HG02588 (cell line): ENCODE results near the gene PTPRG.
"Not testable (repeated sequence)": the region's sequence is repeated elsewhere in the genome, so short reads cannot be mapped to it uniquely, and the experiment has no call there.

Experiments
- ATAC-seq: cut with Tn5 transposase; IDR thresholded peaks from one replicate; pipeline ENCODE4 v1.9.1; 2021; ENCODE audit warnings: mild to moderate bottlenecking, moderate library complexity; ENCODE audit not compliant: unreplicated experiment

The PTPRG gene

DNA sequence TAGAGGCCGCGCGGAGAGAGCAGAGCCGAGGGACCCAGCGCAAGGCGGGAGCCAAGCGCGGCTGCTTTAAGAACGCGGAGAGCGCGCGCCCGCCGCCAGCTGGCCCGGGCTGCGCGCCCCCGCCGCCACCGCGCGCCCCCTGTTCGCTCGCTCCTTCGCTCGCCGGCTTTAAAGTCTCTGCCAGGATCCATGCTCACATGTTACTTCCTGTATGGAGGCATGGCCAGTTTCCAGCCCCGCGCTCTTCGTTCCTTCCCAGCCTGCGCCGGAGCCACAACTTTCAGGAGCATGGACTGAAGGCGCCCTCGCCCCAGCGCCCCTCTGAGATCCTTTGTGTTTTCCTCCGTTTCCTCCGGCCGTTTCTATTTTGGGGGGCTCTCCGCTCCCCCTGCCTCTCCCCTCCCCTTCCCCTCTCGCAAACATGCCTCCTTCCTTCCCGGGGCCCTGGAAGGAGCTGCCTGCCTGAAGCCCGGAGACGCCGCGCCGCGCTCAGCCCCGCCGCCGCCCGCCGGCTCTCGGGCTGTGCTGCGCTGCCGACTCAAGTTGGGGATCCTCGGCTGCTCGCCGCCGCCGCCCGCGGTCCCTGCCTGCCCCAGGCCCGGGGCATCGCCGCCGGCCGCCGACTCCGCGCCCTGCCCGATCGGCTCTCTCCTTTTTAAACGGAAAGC lies at the start of gene PTPRG:
Gene PTPRG, plus strand, starts transcription at position 198 of the 668 bp plus-strand sequence. CDS start 717 bp downstream, outside the sequence.
- ATAC-seq, result peak; percentile 44

DNA sequence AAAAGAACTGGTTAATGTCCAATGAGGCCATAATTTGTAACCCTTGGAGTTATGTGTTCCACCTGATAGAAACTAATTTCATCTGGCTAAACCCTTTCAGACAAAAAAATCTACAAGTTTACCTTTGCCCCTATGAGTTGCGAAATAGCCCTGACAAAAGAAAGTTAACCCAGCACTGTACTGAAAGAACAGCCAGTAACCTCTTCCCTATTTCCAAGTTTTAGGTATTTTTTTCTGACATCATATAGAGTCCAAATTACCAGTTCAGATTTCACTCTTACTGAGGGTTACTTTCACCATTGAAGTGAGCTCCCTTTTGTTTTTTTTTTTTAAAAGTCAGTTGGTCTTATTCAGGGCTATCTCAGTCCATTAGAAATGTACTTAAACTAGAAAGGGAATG lies 42.8 kb upstream of the PTPRG start:
- ATAC-seq, result no peak

GRCh38 chr3:61520966-61521628 lies 40.3 kb upstream of the PTPRG start:
- peak; percentile 96 for ATAC-seq

- ATAC-seq, result no peak
These were observed 39.3 kb upstream of the PTPRG start for GRCh38 chr3:61522060-61522459.

GRCh38 chr3:61522626-61523025 lies 38.7 kb upstream of the PTPRG start:
- ATAC-seq, result no peak

DNA sequence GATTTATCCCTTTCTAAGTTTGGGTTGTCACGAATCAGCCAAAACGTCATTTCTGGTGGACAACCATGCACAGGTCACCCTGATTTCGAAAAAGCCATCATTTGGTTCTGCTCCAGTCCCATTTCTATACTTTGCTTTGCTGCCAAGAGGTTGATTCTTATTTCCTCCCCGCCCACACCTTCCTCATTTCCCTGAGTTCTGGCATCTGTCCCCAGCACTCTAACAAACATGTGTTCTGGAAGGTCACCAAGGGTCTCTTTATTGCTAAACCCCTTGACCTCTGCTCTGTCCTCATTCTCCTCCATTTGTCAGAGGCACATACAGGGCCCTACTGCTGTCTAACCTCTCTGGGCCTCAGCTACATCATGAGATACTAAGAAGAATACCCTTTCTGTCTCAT lies 36.4 kb upstream of the PTPRG start:
- ATAC-seq, result no peak

- no peak for ATAC-seq
These were observed 35.1 kb upstream of the PTPRG start for GRCh38 chr3:61526308-61526707.

DNA sequence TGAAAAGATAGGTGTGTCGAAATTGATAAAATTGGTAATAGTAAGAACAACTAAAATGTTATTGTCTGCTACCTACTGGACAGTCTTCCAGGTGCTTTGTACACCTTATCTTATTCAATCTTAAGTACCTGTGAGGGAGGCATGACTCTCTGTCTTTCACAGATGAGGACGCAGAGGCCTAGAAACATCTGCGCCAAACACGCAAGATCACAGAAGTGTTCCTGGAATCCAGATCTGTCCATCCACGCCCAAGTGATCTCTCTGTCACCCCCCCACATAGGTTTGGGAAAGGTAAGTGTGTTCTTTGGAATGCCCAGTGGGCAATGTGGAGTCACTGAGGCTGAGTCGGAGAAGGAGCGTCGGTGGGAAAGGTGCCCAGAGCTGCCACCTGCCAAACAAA lies 34.4 kb upstream of the PTPRG start:
- no peak for ATAC-seq

DNA sequence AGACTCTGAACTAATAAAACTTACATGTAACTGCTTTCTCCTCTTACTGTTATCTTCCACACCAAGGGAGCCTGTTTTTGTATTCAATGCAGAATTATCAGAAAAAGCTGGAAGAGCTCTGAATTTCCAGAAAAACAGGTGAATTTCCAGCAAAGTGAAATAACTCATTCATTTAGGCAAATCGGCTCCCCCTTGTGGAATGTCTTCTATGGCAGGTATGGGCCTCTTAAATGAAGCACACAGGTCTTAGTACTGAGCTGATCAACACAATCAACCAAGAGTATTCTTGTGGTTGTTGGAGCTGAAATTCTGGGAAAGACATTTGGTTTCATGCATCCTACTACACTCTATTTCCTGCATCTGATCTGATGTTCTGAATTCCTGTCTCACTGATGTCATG lies 31.0 kb upstream of the PTPRG start:
- ATAC-seq, result no peak

GRCh38 chr3:61531528-61531927 lies 29.8 kb upstream of the PTPRG start:
- no peak for ATAC-seq

DNA sequence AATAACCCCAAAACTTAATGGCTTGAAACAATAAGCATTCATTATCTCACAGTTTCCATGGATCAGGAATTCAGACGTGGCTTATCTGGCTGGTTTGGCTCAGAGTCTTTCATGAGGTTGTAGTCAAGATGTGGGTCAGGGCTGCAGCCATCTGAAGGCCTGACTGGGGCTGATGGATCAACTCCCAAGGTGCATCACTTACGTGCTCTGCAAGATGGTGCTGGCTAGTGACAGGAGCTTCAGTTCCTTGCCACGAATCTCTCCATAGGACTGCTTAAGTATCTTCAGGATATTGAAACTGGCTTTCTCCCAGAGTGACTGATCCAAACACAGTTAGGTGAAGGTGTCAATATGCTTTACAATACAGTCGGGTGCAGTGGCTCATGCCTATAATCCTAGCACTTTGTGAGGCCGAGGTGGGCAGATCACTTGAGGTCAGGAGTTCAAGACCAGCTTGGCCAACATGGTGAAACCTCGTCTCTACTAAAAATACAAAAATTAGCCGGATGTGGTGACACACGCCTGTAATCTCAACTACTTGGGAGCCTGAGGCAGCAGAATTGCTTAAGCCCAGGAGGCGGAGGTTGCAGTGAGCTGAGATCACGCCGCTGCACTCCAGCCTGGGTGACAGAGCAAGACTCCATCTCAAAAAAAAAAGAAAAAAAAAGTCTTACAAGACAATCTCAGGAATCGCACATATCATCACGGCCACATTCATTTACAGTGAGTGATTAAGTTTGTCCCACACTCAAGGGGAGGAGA lies 28.5 kb upstream of the PTPRG start:
- ATAC-seq, result no peak

DNA sequence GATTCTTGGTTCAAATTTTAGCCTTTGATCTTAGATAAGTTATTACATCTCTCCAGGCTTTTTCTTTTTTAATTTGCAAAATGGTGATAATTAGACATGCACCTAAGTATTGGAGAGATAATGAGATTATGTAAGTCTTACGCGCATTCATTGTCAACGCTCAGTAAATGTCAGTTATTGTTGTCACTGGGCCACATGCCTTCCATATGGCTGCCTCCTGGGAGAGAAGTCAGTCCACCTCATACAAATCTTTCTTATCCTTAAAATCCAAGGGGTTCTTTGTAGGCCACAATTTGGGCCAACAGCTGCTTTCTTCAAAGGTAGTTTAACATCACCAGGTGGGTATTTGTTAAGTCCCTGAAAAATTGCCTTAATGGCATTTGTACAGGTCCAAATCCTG lies 25.5 kb upstream of the PTPRG start:
- no peak for ATAC-seq

DNA sequence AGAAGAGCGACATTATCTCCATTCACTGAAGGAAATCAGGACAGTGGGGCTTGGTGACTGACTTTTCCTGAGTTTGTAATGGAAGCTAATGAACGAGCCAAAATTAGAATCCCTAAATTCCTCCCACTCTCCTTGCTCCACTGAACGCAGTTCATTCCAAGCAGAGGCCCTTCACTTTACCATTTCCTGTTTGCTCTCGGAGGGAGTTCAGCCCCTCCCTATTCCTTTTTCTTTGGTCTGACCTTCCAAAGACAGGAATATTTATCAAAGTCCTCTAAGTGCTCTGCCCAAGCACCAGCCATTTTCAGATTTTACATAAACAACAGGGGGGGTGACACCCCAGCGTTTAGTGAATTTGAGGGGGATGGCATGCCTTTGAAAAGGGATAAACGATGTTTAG lies 24.0 kb upstream of the PTPRG start:
- no peak for ATAC-seq

DNA sequence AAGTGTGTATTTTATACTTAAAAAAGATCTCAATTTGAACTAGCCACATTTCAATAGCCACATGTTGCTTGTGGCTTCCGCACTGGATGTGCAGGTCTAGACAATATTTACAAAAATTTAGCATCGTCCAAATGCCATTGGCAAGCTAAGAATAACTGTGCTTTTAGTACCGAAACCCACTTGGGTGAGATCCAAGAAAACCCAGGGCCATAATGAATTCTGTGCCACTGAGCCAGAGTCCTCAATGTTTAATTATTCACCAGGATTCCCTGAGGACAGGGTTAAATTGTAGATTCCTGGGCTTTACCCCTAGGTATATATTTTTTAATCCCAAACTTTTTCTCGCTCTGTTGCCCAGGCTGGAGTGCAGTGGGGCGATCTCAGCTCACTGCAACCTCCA lies 22.9 kb upstream of the PTPRG start:
- no peak for ATAC-seq

- ATAC-seq, result no peak
These were observed 19.7 kb upstream of the PTPRG start for GRCh38 chr3:61541694-61542093.

GRCh38 chr3:61545716-61546115 lies 15.7 kb upstream of the PTPRG start:
- ATAC-seq, result no peak

GRCh38 chr3:61547625-61548024 lies 13.7 kb upstream of the PTPRG start:
- no peak for ATAC-seq

DNA sequence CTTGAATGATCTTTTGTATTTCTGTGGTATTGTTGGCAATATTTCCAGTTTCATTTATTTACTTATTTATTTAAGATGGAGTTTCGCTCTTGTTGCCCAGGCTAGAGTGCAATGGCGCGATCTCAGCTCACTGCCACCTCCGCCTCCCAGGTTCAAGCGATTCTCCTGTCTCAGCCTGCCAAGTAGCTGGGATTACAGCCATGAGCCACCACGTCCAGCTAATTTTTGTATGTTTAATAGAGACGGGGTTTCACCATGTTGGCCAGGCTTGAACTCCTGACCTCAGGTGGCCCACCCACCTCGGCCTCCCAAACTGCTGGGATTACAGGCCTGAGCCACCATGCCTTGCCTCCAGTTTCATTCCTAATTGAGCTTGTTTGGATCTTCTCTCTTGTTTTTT lies 8.7 kb upstream of the PTPRG start:
- ATAC-seq, result not testable (repeated sequence)

- ATAC-seq, result no peak
These were observed 2.1 kb upstream of the PTPRG start for GRCh38 chr3:61559136-61559731.

DNA sequence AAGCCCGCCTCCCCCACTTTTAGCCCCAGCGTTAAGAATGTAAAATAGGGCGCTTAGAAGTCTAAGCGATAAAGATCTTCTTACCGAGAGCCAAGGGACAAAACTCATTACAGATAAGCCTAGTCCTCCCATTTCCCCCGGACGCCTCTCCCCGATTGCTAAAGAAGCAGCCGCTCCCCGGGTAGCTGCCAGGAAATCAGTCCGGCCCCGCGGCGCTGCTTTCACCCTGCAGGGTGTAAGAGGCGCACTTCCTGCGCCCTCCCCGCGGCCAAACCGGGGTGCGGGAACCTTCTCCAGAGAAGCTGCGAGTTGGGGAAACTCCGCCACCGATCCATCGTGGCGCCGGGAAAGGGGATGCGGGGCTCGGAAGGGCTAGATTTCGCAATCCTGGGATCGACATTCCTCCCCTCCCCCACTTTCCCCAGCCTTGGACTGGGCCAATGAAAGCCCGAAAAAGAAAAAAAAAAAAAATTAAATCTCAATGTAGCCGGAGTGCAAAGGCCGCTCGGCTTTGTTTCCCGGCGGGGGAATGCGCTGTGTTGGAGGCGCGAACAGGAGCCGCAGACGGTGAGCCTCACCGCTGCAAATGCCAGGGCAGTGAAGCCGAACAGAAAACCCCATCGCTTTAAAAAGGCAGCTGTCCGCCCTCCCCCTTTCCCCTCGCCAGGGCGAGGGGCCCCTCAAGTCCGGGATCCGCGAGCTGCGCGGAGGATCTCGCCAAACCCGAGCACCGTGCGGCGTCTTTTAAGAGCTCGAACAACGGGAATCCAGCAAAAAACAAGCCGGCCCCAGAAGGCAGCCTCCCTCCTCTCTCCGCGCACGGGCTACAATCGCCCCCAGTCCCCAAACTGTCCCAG lies 626 bp upstream of the PTPRG start:
- no peak for ATAC-seq
